HG02642 (cell line): ENCODE measurements around the gene SLC43A1.

Experiments
- ATAC-seq: cut with Tn5 transposase; IDR thresholded peaks from one replicate; pipeline ENCODE4 v1.9.1; 2021; ENCODE audit warnings: mild to moderate bottlenecking; ENCODE audit not compliant: unreplicated experiment, poor library complexity

Gene SLC43A1

DNA sequence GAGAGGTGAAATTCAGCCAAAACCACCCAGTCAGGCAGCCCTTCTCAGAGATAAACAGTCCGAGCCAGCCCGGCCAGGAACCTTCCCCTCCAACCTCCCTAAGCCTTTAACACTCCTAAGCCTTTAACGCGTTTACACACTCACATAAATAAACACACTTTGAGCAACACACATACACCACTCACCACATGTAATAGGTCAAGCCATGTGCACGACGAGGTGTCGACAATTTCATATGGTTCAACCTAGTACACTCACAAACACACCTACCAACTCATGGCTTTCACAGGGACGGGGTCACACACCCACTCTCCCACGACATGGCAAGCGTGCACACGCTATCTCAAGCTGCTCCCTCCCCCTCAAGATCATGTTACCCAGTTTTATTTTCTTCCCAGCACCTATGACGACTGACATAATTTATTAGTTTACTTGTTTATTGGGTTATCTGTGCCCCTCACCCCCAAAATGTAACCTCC lies 15.5 kb downstream of the SLC43A1 start:
- no peak for ATAC-seq

GRCh38 chr11:57499413-57499982 lies 16.0 kb downstream of the SLC43A1 start:
- peak; percentile 100 for ATAC-seq

DNA sequence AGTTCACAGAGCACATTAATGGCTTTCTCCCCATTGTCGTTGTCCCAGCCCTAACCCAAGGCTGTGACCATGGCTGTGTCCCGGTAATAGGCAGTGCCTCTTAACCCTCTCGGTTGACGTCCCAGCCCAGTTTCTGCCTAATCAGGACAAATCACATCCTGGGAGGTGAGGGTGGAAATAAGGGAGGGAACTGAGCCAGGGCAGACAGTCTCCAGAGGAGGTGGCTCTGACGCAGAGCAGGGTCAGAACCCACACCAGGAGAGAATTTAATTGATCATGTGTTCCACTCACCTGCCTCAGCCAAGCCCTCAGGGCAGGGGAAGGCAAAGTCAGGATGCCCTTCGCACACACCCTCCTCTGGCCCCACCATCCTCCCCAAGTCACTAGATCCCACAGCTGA lies 17.0 kb downstream of the SLC43A1 start:
- no peak for ATAC-seq

DNA sequence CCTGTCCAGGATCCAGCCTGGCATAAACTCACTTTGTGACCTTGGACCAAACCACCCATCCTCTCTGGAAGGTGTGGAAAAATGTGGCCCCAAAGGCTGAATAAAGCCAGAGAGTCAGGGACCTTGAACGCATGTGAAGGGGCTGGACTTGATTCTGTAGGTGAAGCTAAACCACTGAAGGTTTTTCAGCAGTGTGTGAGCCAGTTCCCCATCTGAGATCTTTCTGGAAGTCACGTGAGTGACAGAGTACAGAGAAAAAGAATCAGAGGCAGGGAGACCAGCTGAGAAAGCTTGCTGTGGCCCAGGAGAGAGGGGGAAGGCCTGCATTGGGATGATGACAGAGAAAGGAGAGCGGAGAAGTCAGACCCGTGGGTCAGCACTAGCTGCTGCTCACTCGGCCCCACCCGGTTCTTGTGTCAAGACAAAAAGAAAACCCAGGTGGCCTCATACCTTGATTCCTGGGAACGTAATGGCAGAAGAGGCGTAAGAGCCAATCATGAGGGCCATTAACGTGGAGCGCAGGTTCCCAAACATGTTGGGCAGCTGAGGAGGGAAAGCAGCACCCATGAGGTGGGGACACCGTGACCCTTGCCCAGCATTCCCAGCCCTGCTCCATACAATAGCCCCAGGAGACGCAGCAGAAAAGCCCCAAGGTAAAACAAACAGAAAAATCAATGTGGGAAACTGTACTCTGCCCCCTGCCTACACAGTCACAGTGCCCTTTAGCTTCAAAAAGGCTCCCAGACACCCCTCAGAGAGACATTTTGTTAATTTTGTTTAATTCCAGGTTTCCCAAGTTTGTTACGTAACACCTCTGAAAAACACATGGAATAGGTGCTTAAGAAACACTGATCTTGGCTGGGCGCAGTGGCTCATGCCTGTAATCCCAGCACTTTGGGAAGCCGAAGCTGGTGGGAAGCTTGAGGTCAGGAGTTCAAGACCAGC lies 17.9 kb downstream of the SLC43A1 start:
- ATAC-seq = no peak

DNA sequence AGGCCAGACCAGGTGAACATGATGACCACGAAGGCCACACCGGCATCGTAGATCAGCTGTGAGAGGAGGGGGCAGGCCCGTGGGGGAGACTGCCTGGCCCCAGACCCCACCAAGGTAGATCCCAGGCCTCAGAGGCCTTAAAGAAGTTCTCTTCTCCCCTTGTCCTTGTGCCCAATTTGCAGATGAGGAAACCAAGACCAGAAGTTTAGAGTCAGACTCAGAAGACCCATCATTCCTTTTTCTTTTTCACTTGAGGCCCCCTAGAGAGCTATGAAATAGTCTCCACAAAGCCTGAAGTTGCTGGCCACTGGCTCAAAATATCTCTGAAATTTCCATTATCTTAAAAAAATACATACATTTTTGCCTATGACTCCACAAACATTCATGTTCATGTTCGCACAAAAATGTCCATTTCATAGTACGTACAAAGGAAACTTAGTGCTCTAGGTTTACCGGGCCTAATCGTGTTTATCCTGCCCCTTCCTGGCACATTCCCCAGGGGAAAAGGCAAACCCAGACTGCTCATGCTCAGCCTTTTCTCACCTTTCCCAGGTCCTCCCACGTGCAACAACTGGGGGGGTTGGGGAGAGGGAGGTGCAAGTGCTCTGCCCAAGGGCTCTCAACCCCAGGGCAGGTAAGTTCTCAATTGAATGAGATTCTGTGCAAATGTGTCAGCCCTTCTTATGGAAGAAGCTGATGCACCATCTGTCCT lies 19.2 kb downstream of the SLC43A1 start:
- no peak for ATAC-seq

- ATAC-seq = peak; percentile 73
These were observed 21.7 kb downstream of the SLC43A1 start for GRCh38 chr11:57493507-57494503.

- no peak for ATAC-seq
These were observed 24.0 kb downstream of the SLC43A1 start for GRCh38 chr11:57491371-57492061.

DNA sequence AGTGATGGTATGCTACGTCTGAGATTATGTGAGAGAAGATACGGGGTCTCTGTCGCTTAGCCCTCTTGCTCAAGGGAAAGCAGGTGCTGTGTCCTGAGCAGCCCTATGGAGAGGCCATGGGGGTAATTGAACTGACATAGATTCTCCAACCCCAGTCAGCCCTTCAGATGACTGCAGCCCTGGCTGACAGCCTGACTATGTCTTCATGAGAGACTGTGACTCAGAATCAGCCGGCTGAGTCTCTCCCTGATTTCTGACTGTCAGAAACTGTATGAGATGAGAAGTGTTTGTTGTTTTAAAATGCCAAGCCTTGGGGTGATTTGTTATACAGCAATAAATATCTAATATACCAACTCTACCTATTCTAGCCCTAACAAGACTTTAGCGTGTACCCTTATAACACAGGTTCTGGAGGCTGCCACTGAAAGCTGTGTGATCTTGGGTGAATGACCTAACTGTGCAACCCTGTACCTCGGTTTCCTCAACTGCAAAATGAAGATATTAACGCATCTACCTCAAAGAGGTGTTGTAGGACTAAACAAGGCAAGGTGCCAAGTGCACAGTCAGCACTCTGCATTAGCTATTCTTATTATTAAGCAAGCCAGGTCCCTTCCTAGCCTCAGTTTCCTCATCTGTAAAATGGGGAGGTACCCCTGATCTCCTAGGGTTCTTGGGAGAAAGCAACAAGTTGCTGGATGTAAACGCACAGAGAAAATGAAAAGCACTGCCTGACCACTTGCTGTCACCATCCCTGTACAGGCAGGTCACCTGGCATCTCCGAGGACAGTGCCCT lies 24.9 kb downstream of the SLC43A1 start:
- no peak for ATAC-seq

GRCh38 chr11:57487920-57488659 lies 27.4 kb downstream of the SLC43A1 start:
- no peak for ATAC-seq

- no peak for ATAC-seq
These were observed 28.3 kb downstream of the SLC43A1 start for GRCh38 chr11:57487021-57487778.

DNA sequence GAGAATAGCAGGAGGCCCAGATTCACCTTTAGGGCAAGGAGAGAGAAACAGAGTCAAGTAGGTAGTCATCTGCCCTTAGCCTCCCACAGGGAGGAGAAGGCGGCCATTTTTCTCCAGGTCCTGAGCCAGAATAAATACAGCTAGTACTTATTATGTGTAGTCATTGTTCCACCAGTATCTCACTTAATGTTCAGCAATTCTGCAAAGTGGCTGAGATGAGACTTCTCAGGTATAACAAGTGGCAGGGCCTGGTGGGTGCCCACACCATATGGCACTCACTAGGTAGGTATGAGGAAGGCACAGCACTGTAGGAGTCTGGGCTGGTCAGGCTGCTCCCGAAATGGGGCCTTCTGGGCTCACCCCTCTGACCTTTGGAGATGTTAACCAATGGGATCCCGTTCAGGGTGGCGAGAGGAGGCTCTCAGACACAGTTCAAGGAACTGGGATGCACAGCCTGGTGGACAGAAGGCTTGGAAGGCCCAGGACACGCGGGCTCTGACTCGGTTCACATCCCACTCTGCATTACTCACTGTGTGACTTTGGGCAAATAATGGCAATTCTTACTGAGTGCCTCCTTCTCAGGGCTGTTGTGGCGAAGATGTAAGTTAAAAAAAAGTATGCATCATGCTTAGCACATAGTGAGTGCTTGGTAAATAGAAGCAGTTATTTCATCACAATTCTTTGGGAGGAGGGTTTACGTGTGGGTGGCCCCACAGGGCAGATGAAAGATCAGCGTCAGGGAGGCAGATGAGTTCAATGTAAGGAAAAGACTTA lies 30.1 kb downstream of the SLC43A1 start:
- no peak for ATAC-seq

- ATAC-seq = peak; percentile 65
These were observed 31.3 kb downstream of the SLC43A1 start for GRCh38 chr11:57484141-57484710.

DNA sequence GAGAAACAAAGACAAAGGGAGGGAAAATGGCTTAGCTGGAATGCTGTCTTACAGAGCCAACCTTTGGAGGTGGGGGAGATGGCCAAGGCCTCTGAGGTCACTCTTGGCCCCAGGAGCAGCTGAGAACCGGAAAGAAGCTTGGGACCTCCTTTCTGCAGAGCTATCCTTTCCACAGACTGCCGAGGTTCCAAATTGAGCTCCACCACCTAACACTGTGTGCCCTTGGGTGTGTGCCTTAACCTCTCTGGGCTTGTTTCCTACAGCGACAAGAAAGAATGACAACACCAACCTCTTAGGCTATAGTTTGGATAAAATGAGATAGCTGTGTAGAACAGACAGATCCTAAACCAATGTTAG lies 32.0 kb downstream of the SLC43A1 start:
- ATAC-seq = no peak

- ATAC-seq = peak; percentile 51
These were observed 32.5 kb downstream of the SLC43A1 start for GRCh38 chr11:57482782-57483561.
